ENCODE data around the gene M6PR.

The M6PR gene

DNA sequence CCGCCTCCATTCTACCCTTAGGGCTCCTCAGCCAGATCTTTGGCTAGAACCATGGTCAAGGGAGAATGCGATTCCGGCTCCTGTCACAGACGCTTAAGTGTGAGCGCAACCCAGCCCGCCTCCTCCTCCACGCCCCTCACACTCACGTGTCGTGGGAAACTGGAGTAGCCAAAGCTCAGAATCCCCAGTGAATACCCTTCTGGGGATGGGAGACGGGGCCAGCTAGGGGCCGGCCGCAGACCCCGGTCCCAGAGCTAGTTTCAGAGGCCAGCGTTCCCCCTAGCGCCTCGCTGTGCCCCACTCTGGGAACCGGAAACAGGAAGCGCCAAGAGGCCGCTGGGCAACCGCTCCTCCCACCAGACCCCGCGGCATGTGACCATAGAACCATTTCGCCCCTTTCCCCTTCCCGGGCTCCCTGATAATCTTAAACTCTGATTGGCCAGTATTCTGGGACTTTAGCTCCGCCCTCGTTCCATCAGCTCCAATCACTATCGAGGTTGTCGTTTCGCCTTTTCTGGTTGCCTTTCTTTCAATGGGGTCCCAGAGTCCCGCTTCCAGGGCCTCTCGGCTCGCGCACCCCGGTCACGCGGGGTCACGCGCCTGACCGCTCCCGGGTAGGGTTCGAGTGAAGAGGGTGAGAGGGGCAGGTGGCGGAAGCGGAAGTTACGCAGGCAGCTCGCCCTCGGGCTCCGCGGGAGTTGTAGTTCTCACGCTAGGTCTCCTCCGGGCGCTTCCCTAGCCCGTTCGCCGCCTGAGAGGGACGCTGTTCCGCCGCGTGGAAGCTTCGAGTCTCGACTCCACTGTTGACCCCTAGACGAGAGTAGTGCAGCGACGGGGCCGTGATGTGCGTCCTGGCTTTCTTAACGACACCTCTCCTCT lies at the start of gene M6PR:
TSS of gene M6PR (minus strand) at position 304 of the 879 bp plus-strand sequence. CDS start 3,241 bp downstream, outside the sequence.
- peak; percentile 97 for DNase-seq

DNA sequence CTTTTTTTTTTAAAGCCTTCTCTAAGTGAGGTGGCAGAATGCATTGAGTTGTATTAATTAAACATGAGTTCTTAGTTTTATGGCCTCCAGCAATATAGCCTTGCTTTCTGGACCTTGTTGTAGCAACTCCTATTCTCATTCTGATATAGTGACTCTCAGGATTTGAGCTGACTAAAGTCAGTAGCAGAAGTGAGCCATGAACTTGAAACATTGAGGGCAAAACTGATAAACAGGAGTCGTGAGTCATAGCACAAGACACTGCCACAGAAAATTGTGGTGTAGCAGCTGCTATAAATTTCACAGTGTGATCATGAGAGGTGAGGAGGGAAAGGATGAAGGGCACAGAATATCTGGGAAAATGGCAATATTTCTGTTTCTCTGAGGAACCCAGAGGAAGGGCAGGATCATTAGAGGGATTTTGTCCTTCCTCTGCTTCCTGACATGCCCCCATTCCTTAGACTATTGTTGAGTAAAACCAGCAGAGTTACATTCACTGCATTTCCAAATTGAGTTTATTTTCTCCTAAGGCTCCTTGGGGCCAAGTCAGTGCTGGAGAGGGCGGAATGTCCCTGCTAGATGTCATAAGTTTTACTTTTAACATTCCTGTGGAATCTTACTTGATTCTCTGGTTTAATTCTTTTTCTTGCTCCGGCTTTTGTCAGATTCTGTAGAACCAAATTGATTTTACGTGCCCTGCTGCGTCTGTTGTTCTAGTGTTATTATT lies 47.4 kb upstream of the M6PR start:
- DNase-seq: peak; percentile 69

DNA sequence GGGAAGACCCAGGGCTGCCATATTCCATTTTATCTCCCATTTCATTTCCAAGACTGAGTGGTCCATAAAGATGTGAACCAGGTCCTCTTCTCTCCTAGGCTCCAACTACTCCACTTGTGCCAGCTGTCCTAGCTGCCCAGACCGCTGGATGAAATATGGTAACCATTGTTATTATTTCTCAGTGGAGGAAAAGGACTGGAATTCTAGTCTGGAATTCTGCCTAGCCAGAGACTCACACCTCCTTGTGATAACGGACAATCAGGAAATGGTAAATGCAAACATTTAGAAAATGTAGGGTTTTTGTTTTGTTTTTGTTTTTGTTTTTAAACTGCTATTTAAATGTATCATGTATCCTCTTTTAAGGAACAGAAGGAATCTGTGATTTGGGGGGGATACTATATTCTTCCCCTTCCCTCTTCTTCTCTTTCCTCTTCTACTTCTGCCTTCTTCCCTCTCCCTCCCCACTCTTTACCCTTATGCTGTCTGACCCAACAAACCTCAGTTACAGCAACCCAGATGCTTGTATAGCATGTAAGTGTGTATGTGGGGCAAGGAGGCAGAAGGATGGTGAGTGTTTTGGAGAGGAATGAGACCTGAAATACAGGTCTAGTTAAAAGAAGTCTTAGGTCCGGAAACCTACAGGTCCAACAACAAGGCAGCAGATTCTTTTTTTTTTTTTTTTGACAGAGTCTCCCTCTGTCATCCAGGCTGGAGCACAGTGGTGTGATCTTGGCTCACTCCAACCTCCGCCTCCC lies 45.8 kb upstream of the M6PR start:
- no peak for DNase-seq

DNA sequence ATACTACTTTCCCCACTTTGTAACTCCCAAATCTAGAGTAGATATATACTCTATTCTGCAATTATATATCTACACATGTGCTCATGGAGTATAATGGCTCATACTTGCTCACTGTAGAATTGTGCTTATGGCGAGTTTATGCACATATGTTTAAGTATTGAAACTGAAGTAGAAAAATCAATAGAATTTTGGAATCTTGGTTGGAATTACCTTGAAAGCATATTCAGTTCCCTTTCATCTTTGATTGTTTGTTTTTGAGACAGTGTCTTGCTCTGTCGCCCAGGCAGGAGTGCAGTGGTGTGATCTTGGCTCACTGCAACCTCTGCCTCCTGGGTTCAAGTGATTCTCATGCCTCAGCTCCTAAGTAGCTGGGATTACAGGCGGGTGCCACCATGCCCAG lies 44.4 kb upstream of the M6PR start:
- no peak for DNase-seq

DNA sequence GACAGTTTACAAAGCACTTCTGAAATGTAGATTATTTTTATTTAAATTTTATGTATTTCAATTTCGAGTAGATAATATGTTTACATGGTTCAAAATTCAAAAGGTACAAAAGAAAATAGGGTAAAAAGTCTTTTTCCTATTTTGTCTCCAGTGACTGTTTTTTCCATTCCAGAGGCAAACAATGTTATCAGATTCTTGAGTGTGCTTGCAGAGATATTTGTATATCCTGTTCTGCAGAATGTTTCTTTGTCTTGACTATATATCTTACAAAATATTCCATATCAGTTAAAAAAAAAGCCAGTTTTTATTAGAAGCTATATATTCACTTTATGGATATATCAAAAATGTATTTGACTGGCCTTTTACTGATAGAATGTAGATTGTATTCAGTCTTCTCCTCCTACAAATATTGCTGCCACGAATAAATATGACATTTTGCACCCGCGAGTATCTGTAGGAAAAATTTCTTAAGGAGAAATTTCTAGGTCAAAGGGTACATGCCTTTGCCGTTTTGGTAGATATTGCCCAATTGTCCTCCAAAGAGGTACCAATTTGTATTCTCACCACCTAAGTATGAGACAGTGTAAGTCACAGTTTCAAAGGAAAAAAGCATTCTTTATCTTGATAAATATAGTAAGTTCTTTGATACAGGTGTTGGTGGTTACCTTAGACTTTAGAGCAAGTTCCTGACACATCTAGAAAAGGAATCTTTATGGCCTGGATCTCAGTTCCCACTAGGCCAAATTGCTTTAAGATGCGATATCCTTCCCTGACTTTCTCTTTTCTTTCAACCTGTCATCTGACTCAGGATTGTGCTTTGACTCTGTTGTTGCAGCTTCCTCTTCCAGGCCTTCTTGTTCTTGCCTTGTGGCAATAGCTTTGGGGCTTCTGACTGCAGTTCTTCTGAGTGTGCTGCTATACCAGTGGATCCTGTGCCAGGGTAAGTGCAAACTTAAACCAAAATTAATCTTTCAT lies 42.2 kb upstream of the M6PR start:
- peak; percentile 71 for DNase-seq

DNA sequence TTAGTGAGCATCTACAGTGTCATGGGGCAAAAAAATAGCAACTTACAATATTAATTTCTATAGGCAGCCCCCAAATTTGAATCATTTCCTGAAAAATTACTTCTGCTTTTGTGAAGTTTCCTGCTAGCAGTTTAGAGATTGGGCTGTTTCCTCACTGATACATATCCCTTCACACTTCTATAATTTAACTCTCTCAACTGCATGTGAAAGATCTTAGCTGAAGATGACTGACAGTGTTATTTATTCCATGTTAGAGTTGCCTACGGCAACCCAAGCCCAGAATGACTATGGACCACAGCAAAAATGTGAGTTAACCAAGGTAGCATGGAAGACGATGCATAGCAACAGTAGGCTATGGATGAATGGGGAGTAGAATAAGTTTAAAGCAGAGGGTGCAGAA lies 40.0 kb upstream of the M6PR start, which contains the start of gene KLRG1:
TSS of gene KLRG1 (plus strand) at position 134 of the 400 bp plus-strand sequence. CDS start at position 224, 90 bp downstream.
- peak; percentile 54 for DNase-seq

DNA sequence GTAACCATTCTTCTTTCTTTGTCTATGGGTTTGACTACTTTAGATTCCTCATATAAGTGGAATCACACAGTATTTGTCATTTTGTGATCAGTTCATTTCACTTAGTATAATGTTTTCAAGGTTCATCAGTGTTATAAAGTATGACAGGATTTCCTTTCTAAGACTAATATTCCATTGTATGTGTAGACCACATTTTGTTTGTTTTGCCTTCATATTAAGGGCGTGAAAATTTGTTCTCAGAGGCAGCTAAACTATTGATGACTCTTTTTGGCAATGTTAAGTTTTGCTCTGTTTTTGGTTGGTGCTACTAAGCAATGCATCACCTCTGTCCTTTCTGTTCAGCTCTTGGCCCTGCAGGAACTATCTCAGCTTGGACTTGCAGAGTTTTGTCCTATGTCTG lies 38.2 kb upstream of the M6PR start:
- no peak for DNase-seq

DNA sequence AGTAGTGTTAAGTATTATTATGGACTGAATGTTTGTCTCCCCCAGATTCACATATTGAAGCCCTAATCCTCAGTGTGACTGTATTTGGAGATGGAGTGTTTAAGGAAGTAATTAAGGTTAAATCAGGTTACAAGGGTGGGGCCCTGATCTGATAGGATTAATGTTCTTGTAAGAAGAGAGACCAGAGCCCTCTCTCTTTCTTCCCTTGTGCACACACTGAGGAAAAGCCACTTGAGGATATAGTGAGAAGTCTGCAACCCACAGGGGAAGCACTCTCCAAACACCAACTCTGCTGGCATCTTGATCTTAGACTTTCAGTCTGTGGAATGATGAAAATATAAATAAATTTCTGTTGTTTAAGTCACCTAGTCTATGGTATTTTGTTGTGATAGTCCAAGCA lies 37.7 kb upstream of the M6PR start:
- DNase-seq: no peak

DNA sequence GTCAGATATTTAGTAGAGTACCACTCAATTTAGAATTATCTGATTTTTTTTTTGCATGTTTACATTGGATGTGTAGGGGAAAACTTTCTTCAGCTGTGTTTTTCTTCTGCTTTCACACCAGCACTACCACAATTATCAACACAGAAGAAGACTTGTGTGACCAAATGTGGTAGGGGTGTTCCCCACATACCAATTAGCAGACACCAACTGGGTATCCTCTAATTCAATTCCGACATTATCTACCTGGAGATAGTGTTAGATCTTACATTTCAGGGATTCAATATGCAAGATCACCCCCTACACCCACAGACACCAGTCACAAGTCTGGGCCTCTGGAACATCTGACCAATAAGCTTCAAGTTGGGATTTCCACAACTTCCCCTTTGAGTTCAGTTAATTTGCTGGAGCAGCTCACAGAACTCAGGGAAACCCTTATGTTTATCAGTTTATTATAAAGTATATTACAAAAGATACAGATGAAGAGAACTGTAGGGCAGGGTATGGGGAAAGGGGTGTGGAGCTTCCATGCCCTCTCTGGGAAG lies 35.8 kb upstream of the M6PR start:
- DNase-seq: peak; percentile 59

DNA sequence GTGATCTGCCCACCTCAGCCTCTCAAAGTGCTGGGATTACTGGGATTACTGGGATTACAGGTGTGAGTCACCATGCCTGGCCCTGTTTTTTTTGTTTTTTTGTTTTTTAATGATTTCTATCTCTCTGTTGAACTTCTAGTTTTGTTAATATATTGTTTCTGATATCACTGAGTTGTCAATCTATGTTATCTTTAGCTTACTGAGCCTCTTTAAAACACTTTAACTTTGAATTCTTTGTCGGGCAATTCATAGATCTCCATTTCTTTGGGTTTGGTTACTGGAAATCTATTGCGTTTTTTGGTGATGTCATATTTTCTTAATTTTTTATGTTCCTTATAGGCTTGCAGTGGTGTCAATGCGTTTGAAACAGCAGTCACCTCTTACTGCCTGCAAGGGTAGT lies 30.7 kb upstream of the M6PR start:
- no peak for DNase-seq

DNA sequence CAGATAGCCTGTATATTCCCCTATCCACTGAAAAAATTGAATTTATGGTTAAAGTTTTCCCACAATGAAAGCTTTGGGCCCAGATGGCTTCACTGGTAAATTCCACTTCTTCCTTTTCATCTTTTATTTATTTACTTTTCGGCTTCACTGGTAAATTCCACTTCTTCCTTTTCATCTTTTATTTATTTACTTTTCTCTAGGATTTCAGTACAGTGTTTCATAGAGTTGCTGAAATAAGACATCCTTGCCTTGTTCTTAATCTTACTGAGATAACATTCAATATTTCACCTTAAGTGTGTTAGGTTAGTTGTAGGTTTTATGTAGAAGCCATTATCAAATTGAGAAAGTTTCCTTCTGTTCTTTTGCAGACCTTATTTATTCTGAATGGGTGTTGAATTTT lies 21.0 kb upstream of the M6PR start:
- no peak for DNase-seq

DNA sequence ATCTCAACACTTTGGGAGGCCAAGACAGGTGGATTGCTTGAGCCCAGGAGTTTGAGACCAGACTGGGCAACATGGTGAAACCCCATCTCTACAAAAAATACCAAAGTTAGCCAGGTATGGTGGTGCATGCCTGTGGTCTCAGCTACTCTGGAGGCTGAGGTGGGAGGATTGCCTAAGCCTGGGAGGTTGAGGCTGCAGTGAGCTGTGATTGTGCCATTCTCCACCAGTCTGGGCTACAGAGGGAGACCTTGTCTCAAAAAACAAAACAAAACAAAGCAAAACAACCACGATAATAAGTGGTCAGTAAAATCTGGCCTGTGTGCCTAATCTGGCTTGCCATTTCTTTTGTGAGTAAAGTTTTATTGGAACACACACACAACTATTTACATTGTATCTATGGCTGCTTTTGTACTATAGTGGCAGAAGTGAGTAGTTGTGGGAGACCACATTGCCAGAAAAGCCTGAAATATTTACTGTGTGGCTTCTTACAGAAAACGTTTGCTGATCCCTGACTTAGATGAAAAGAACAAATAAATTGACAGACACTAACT lies 20.5 kb upstream of the M6PR start:
- no peak for DNase-seq

DNA sequence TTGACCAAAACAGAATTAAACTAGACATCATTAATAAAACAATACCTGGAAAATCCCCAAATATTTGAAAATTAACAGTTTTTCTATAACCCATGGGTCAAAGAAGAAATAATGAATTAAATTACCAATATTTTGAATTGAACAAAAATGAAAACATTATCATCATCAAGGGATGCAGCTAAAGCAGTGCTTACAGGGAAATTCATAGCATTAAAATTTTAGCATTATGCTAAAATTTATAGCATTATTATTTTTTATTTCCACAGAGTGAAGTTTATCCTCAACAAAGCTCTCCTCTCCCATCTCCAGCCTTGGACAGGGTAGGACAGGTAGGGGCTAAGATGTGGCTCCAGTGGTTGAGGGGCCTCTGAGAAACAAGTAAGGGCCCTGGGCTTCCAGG lies 19.3 kb upstream of the M6PR start:
- DNase-seq: no peak

DNA sequence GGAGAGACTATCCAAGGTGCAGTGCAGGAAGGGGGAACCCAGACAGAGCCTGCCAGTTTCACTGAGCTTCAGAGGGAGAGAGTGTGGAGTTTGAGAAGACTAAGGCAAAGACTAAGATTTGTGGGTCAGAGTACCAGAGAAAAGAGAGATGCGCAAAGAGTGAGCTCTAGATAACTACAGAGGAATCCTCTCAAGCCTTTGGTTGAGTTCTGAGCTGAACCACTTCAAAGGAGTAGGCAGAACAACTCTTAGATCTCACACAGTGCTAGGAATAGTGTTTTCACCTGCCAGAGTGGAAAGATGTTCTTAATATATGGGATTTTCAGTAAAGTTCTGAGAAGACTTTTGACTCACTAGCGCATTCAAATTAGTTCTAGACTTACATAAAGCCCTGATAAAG lies 10.7 kb upstream of the M6PR start:
- DNase-seq: no peak

DNA sequence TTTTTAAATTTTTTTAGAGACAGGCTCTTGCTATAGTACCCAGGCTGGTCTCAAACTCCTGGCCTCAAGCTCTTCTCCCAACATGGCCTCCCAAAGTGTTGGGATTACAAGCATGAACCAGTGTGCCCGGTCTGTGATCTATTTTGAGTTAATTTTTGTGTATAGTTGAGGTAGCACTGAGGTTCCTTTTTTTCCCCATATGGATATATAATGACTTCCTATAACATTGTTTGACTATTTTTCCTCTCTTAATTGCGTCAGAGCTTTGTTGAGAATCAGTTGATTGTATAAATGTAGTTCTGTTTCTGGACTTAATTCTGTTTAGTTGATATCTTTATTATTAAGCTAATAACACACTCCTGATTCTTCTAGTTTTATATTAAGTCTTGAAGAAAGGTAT lies 8.6 kb upstream of the M6PR start:
- peak; percentile 22 for DNase-seq

DNA sequence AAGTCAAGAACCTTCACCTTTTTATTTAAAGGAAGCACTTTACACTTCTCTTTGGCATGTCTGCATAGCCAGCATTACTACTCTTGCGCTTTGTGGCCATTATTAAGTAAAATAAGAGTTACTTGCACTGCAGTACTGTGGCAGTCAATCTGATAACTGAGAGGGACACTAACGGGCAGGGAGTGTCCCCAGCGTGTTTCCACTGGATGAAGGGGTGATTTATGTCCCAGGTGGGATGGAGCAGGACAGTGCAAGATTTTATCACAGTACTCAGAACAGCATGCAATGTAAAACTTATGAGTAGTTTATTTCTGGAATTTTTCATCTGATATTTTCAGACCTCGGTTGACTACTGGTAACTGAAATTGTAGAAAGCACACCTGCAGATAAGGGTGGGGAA lies 8.1 kb upstream of the M6PR start:
- no peak for DNase-seq

DNA sequence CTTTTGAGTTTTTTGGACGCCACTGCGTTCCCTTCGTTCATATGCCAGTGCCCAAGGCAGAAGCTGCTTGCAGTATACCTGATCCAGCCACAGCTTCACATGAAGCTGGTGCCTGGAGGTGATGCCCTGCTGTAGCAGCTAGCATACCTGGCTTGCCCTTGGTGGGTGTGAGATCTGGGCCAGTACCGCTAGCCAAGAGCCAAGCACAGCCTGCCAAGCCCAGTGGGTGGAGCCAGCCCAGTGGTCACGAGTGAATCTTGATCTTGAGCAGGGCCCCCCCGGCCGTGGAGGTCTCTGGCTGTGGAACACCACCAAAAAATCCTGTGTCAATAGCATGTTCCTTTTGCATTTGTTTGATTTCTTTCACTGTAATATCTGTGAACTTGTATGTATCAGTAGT lies 7.3 kb upstream of the M6PR start:
- DNase-seq: no peak

DNA sequence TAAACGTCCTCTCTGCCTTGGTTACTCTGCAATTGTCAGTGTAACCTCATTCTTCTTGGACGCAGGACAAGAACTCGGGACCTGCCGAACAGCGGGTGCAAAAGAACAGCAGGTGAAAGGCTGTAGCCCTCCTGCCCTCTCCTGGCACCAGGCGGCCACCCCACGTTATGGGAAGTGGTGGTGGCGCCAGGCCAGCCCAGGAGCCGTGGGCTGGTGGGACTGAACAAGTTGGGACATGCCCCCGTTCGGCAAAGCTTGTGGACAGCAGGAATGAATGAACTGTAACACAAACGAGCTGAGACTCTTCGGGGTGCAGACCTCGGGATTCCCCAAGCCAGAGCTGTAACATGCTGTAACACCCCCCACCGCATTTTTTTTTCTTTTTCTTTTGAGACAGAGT lies 6.6 kb upstream of the M6PR start:
- no peak for DNase-seq

DNA sequence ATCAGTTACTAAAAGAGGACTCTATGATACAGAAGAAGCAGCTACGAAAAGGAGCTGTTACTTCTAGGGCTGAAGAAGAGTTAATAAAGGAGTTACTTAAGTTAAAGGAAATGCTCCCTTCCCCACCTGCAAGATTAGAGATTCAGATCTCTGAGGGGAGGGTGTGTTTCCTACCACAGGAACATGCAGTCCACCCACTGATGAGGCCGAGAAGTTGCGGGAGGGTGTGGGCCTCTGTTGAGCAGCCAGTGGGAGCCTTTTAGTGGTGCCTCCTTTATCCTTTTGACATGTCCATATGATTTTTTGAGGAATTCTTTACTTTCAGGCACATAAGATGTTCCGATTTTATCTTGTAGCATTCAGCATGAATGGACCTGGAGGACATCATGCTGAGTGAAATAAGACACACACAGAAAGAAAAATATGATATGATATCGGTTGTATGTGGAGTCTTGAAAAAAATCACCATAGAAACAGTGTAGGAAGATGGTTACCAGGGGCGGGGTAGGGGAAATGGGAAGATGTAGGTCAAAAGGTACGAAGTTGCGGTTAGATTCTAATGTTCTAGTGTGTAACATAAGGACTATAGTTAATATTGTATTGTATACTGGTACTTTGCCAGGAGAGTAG lies 4.4 kb upstream of the M6PR start:
- DNase-seq: no peak

DNA sequence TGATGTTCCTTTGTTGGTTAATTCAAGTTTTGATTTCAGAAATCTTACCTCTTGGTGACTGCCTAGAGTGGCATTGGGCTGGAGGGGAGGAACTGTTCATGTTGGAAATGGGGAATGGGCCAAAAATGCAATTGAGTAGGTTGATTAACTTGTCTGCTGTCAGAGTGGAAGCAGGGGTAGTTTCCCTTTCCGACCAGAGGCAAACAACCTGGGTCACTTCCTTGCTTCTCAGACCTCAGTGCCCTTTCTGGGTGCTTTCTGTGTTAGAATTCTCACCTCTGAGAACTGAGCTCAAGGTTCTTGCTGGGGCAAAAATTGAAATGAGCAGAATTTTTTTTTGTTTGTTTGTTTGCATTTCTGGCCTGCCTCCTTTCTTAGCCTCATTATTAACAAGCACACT lies 2.3 kb upstream of the M6PR start:
- DNase-seq: peak; percentile 9

All from inflammatory macrophage treated with lipopolysaccharide for 4 hours (primary cell).